Upper lobe of left lung (tissue), 6 donors: ENCODE measurements around the gene MYL6B. TPM values are rescaled to one million over a fixed set of nuclear protein-coding genes. Genes with fewer than 3 reads are reported as not detected.

Experiments
- ATAC-seq, 2 donors: fragments of 200-7000 bp; cut with Tn5 transposase; one replicate each; pipeline ENCODE4 v1.9.1; 2022; ENCODE audit warnings: mild to moderate bottlenecking in 2 of 2, moderate library complexity in 2 of 2; ENCODE audit not compliant: low FRiP score in 2 of 2
- DNase-seq, 2 donors: peaks; one replicate each; pipeline ENCODE4 v3.0.0-alpha.2; 2019 to 2020
- H3K27ac ChIP-seq, 4 donors: fragments of 200-600 bp; sonication (generic); one replicate each; pipeline ENCODE4 v1.5.1; 2016 to 2019
- H3K27me3 ChIP-seq, 4 donors: fragments of 200-600 bp; sonication (generic); one replicate each; pipeline ENCODE4 v1.5.1; 2017 to 2019
- H3K36me3 ChIP-seq, 4 donors: fragments of 200-600 bp; sonication (generic); one replicate each; pipeline ENCODE4 v1.5.1; 2016 to 2019
- H3K4me1 ChIP-seq, 4 donors: fragments of 200-600 bp; sonication (generic); one replicate each; pipeline ENCODE4 v1.5.1; 2018 to 2019
- H3K4me3 ChIP-seq, 4 donors: fragments of 200-600 bp; sonication (generic); one replicate each; pipeline ENCODE4 v1.5.1; 2017 to 2019; ENCODE audit warnings: mild to moderate bottlenecking in 2 of 4, moderate library complexity in 1 of 4
- H3K9me3 ChIP-seq, 4 donors: fragments of 200-600 bp; sonication (generic); one replicate each; pipeline ENCODE4 v1.5.1; 2018 to 2019
- CTCF ChIP-seq, 6 experiments: fragments of 450-650 bp in 4 of 6; fragments of 200-600 bp in 2 of 6; sonication (generic) in 2 of 6; IDR thresholded peaks; one replicate each; pipeline ENCODE4 v1.5.1; 2016 to 2019; ENCODE audit warnings: antibody characterized with exemption in 6 of 6
- EP300 ChIP-seq, 4 donors: sonication (generic); formaldehyde crosslinking; IDR thresholded peaks; one replicate each; pipeline ENCODE4 v1.5.1; 2017; ENCODE audit warnings: antibody characterized with exemption in 4 of 4, control low read depth in 2 of 4
- POLR2A ChIP-seq, 4 donors: fragments of 450-650 bp; IDR thresholded peaks; one replicate each; pipeline ENCODE4 v1.5.1; 2016 to 2017; ENCODE audit warnings: antibody characterized with exemption in 4 of 4, mild to moderate bottlenecking in 2 of 4
- POLR2AphosphoS5 ChIP-seq, 2 donors: sonication (generic); formaldehyde crosslinking; IDR thresholded peaks; one replicate each; pipeline ENCODE4 v1.5.1; 2017; ENCODE audit warnings: antibody characterized with exemption in 2 of 2
- WGBS, 2 donors: methylation state at CpG; one replicate each; pipeline ENCODE4 v1.1.5; 2017 to 2018; 5-methylcytosine and 5-hydroxymethylcytosine counted together
- total RNA-seq, 6 donors: library from RNA; depleted of rRNA in 4 of 6; stranded (reverse); fragments of >200 nt in 4 of 6; gene quantifications; one replicate each; pipeline versions ENCODE4 v1.1.0 to v1.2.1, GENCODE V29; 2016 to 2021
- donor health status: DM: no; HTN: no; CAD: no; lungs with moderate emphysema.
- donor health status: DM: no; HTN: yes; CAD: no; lungs with severe emphysema.

The MYL6B gene
- 10 to 100 TPM; 10.5 to 38.4 (median 29.1) TPM for total RNA-seq

DNA sequence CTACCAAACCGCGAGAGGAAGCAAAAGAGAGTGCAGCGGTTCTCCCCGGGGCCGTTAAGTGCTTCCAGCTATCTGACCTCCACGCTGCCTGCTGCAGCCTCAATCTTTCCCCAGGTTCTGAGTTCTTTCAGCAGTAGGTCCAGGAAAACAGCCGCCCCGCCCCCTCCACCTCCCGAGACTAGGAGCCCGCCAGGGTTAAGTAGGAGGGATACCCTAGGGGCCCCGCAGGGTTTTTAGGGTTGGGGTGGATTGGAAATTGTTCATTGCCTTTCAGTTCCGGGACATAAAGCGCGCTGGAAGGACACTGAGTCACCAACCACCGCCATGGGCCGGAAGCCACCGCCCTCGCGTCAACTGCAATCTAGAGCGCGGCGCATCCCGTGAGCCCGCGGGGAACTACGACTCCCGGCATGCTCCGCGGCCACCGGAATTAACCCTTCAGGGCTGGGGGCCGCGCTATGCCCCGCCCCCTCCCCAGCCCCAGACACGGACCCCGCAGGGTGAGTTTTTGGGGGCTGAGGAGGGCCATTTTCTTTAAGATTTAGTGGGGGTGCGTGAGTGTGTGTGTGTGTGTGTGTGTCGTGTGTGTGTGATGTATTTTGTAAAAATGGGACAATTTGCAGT is at the start of gene MYL6B:
TSS of gene MYL6B (plus strand) at position 456 of the 624 bp plus-strand sequence. CDS start 1,332 bp downstream, outside the sequence.
- H3K4me1 ChIP-seq, result peaks cover 26 to 39% (median 29%) of the 10 kb centered on the region in 4 donors
- no peaks in the 10 kb centered on the region for H3K36me3 ChIP-seq
- no peaks in the 10 kb centered on the region for H3K27me3 ChIP-seq
- ATAC-seq, result peak; percentile 96 to 99
- peak within 1 kb of the TSS; percentile 54 to 66 (median 60) for H3K4me3 ChIP-seq
- no peaks in the 10 kb centered on the region for H3K9me3 ChIP-seq
- TF ChIP-seq POLR2AphosphoS5 (IDR thresholded peaks at IDR 0.05) (peak; percentile 91 to 96), POLR2A (IDR thresholded peaks at IDR 0.05) (peak in 2 of 4 donors; percentile 56 to 72), CTCF (IDR thresholded peaks at IDR 0.05) (no peak), EP300 (IDR thresholded peaks at IDR 0.05) (peak in 1 of 4 donors; percentile 2)
- peak; percentile 96 to 97 for DNase-seq
- WGBS, 2 donors, result 0% methylated on average over 13 to 37 of the region's 37 CpGs
- peak within 1 kb of the TSS; percentile 89 to 95 (median 94) for H3K27ac ChIP-seq

GRCh38 chr12:56102683-56103065 is 49.7 kb upstream of the MYL6B start:
- Histone ChIP-seq H3K9me3 (no peaks in the 10 kb centered on the region), H3K27me3 (no peaks in the 10 kb centered on the region), H3K4me3 (no peak overlapping the region), H3K4me1 (peaks cover 16 to 28% (median 19%) of the 10 kb centered on the region in 4 donors), H3K27ac (no peak overlapping the region), H3K36me3 (peaks cover 6 to 16% (median 11%) of the 10 kb centered on the region in 4 donors)
- TF ChIP-seq EP300 (IDR thresholded peaks at IDR 0.05), result no peak
- TF ChIP-seq POLR2A (IDR thresholded peaks at IDR 0.05), result no peak
- no peak for TF ChIP-seq POLR2AphosphoS5 (IDR thresholded peaks at IDR 0.05)
- TF ChIP-seq CTCF (IDR thresholded peaks at IDR 0.05), result no peak
- DNase-seq, result no peak
- 72 to 89% methylated on average over 1 of the region's 1 CpG for WGBS, 2 donors
- no peak for ATAC-seq

DNA sequence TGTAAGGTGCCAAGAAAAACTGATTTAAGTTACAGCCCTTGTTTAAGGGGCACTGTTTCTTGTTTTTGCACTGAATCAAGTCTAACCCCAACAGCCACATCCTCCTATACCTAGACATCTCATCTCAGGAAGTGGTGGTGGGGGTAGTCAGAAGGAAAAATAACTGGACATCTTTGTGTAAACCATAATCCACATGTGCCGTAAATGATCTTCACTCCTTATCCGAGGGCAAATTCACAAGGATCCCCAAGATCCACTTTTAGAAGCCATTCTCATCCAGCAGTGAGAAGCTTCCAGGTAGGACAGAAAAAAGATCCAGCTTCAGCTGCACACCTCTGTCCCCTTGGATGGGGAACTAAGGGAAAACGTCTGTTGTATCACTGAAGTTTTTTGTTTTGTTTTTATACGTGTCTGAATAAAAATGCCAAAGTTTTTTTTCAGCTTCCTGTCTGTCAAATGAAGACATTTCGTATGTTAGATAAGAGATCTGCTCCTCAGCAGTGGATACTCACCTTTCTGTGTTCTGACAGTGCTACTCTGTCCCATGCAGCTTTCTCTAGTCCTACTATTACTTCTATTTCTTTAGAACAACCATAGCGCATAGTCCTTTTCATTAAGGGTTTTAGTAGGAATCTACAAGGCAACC is 49.2 kb upstream of the MYL6B start:
- Histone ChIP-seq H3K4me3 (peak overlapping the region in 3 of 4 donors; percentile 76 to 99 (median 81)), H3K9me3 (no peaks in the 10 kb centered on the region), H3K27me3 (no peaks in the 10 kb centered on the region), H3K27ac (peak overlapping the region; percentile 81 to 94 (median 92)), H3K36me3 (peaks cover 11 to 21% (median 16%) of the 10 kb centered on the region in 4 donors), H3K4me1 (peaks cover 16 to 28% (median 19%) of the 10 kb centered on the region in 4 donors)
- no peak for TF ChIP-seq POLR2A (IDR thresholded peaks at IDR 0.05)
- TF ChIP-seq CTCF (IDR thresholded peaks at IDR 0.05), result no peak
- TF ChIP-seq EP300 (IDR thresholded peaks at IDR 0.05), result no peak
- no peak for TF ChIP-seq POLR2AphosphoS5 (IDR thresholded peaks at IDR 0.05)
- ATAC-seq (no peak), DNase-seq (no peak)
- WGBS, 2 donors, result 42 to 43% methylated on average over 6 of the region's 6 CpGs

GRCh38 chr12:56103823-56104108 is 48.6 kb upstream of the MYL6B start:
- H3K27ac ChIP-seq, result peak overlapping the region; percentile 81 to 94 (median 92)
- no peaks in the 10 kb centered on the region for H3K27me3 ChIP-seq
- H3K4me3 ChIP-seq, result peak overlapping the region; percentile 57 to 99 (median 78)
- TF ChIP-seq EP300 (IDR thresholded peaks at IDR 0.05) (no peak), CTCF (IDR thresholded peaks at IDR 0.05) (no peak), POLR2AphosphoS5 (IDR thresholded peaks at IDR 0.05) (no peak), POLR2A (IDR thresholded peaks at IDR 0.05) (no peak)
- DNase-seq (no peak), ATAC-seq (no peak)
- peaks cover 16 to 26% (median 21%) of the 10 kb centered on the region in 4 donors for H3K36me3 ChIP-seq
- no peaks in the 10 kb centered on the region for H3K9me3 ChIP-seq
- peaks cover 16 to 28% (median 19%) of the 10 kb centered on the region in 4 donors for H3K4me1 ChIP-seq
- 2% methylated on average over 4 to 8 of the region's 8 CpGs for WGBS, 2 donors
